ENCODE measurements around the gene MTCL1. TPM values are rescaled to one million over a fixed set of nuclear protein-coding genes. Genes with fewer than 3 reads are reported as not detected.

MTCL1 gene
- total RNA-seq, 4 donors from 2014 or later, result 12.3 to 35.9 (median 26.1) TPM

DNA sequence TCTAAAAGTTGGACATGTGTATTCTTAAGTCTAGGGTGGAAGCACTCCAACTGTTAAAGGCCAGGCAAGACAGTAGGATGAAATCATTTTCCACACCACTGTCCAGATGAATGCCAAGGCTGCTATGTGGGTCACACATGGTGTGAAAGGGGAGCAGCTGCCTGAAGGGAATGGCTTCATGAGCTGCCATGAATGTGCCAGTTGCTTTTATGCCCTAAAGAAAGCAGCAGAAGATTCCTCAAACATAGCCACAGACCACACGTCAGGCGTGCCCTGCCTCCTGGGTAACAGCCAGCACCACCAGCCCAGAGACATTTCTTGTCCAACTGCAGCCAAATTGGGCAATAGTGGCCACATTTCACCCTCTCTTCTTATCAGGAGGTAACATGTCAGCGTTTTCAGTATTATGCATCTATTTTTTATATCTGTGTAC, 130.2 kb downstream of the MTCL1 start:
- no peak for DNase-seq
- Histone ChIP-seq H3K36me3 (no peaks in the 10 kb centered on the region), H3K4me1 (peaks cover 0 to 5% (median 2%) of the 10 kb centered on the region in 4 donors), H3K27ac (peak overlapping the region in 3 of 4 donors; percentile 33 to 56 (median 52)), H3K9me3 (no peaks in the 10 kb centered on the region), H3K27me3 (no peaks in the 10 kb centered on the region), H3K4me3 (no peak overlapping the region)
- intact Hi-C loops (cut with DNase I; ENCODE audit: low total_unique reads) (no loop called here), in situ Hi-C loops (cut with MboI; ENCODE audit: low pct_ligation_motif_present in 1 of 4, low pct_unique_long_range_greater_than_20kb in 1 of 4, low sequenced_read_pairs in 3 of 4) (no loop called here)
- TF ChIP-seq POLR2AphosphoS5 (IDR thresholded peaks at IDR 0.05) (peak in 2 of 3 donors; percentile 59 to 78), EP300 (IDR thresholded peaks at IDR 0.05; ENCODE audit: low read depth) (no peak)
- WGBS, 2 donors (ENCODE audit: low coverage in 1 of 2), result 50 to 74% methylated on average over 1 to 3 of the region's 3 CpGs

DNA sequence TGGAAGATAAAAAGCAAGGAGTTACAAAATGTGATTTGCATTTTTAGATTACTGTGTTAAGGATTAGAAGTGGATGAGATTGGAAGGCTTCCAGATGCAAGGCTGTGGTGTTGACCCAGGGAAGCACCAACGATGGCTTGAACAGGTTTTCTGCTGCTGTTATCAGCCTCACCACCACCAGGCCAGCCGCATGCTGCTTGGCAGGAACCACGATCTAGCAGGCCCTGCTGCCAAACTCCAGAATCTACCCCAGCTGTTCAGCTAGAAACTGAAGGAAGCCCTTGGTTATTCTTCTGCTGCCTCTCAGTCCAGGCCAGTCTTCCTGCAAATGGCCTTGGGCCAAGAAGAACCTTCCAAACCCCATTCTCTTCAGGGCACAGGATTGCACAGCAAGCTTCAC, 133.9 kb downstream of the MTCL1 start:
- intact Hi-C loops (cut with DNase I; ENCODE audit: low total_unique reads), result no loop called here
- DNase-seq, result no peak
- TF ChIP-seq, protein P1, sequence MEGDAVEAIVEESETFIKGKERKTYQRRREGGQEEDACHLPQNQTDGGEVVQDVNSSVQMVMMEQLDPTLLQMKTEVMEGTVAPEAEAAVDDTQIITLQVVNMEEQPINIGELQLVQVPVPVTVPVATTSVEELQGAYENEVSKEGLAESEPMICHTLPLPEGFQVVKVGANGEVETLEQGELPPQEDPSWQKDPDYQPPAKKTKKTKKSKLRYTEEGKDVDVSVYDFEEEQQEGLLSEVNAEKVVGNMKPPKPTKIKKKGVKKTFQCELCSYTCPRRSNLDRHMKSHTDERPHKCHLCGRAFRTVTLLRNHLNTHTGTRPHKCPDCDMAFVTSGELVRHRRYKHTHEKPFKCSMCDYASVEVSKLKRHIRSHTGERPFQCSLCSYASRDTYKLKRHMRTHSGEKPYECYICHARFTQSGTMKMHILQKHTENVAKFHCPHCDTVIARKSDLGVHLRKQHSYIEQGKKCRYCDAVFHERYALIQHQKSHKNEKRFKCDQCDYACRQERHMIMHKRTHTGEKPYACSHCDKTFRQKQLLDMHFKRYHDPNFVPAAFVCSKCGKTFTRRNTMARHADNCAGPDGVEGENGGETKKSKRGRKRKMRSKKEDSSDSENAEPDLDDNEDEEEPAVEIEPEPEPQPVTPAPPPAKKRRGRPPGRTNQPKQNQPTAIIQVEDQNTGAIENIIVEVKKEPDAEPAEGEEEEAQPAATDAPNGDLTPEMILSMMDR (IDR thresholded peaks at IDR 0.05), result no peak
- H3K36me3 ChIP-seq, result no peaks in the 10 kb centered on the region
- no peak overlapping the region for H3K4me3 ChIP-seq
- H3K27ac ChIP-seq, result peak overlapping the region in 2 of 4 donors; percentile 17 to 20
- 54% methylated on average over 3 of the region's 3 CpGs; no CpG with 5 or more reads in 1 of the 2 donors for WGBS, 2 donors (ENCODE audit: low coverage in 1 of 2)
- in situ Hi-C loops (cut with MboI; ENCODE audit: low pct_ligation_motif_present in 1 of 4, low pct_unique_long_range_greater_than_20kb in 1 of 4, low sequenced_read_pairs in 3 of 4), result no loop called here
- H3K27me3 ChIP-seq, result no peaks in the 10 kb centered on the region
- H3K4me1 ChIP-seq, result peaks cover 0 to 5% (median 2%) of the 10 kb centered on the region in 4 donors
- H3K9me3 ChIP-seq, result no peaks in the 10 kb centered on the region

DNA sequence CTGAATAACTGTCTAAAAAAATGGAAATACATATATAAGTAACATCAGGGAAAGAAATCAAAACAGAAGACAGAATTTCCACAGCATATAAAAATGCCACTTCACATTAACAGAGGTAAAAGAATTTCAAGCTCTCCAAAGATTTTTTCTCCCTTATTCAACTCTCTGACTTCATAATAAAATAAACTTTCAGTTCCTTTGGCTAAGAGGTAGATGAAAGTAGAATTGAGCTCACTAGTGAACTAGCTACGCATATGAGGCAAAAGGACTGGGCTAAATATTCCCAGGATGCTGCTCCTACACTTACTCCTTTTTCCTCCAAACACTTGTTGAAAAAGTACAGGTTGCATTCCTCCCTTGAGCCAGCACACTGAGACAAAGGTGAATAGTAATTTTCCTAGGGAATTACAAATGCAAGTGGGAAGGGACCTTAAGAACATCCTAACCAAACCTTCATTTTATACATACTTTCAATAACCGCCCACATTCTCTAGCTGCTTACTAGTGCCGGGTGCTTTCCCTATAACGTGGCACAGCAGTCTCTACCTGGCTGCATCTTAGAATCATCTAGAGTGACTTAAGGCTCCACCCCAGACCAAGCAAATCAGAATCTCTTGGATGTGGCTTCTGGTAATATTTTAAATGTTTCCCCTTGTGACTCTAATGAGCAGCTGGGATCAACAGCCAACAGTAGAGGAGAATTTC, 136.6 kb downstream of the MTCL1 start:
- no peaks in the 10 kb centered on the region for H3K9me3 ChIP-seq
- intact Hi-C loops (cut with DNase I; ENCODE audit: low total_unique reads) (no loop called here), in situ Hi-C loops (cut with MboI; ENCODE audit: low pct_ligation_motif_present in 1 of 4, low pct_unique_long_range_greater_than_20kb in 1 of 4, low sequenced_read_pairs in 3 of 4) (no loop called here)
- no peak for DNase-seq
- no peak overlapping the region for H3K4me3 ChIP-seq
- no peaks in the 10 kb centered on the region for H3K36me3 ChIP-seq
- 70 to 77% methylated on average over 3 to 4 of the region's 4 CpGs for WGBS, 2 donors (ENCODE audit: low coverage in 1 of 2)
- H3K27ac ChIP-seq, result no peak overlapping the region
- H3K4me1 ChIP-seq, result no peaks in the 10 kb centered on the region
- H3K27me3 ChIP-seq, result no peaks in the 10 kb centered on the region
- TF ChIP-seq, protein P1 (IDR thresholded peaks at IDR 0.05), result no peak
- no peak for TF ChIP-seq EP300 (IDR thresholded peaks at IDR 0.05; ENCODE audit: low read depth)
- no peak for TF ChIP-seq POLR2A (IDR thresholded peaks at IDR 0.05)
- no peak for TF ChIP-seq POLR2AphosphoS5 (IDR thresholded peaks at IDR 0.05)

DNA sequence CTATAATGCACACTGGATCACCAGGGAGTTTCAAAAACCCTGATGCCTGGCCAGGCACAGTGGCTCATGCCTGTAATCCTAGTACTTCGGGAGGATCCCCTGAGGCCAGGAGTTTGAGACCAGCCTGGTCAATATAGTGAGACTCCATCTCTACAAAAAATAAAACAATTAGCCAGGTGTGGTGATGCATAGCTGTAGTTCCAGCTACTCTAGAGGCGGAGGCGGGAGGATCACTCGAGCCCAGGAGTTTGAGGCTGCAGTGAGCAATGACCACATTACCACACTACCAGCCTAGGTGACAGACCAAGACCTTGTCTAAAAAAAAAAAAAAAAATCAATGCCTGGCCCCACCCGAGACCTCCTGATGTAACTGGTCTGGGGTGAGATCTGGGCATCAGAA, 137.2 kb downstream of the MTCL1 start:
- Histone ChIP-seq H3K27ac (no peak overlapping the region), H3K4me3 (no peak overlapping the region), H3K27me3 (no peaks in the 10 kb centered on the region), H3K9me3 (no peaks in the 10 kb centered on the region), H3K4me1 (no peaks in the 10 kb centered on the region), H3K36me3 (no peaks in the 10 kb centered on the region)
- DNase-seq, result no peak
- WGBS, 2 donors (ENCODE audit: low coverage in 1 of 2), result 82 to 100% methylated on average over 3 to 5 of the region's 5 CpGs
- TF ChIP-seq POLR2A (IDR thresholded peaks at IDR 0.05) (no peak), POLR2AphosphoS5 (IDR thresholded peaks at IDR 0.05) (no peak), EP300 (IDR thresholded peaks at IDR 0.05; ENCODE audit: low read depth) (no peak)
- TF ChIP-seq, protein P1 (IDR thresholded peaks at IDR 0.05), result no peak
- intact Hi-C loops (cut with DNase I; ENCODE audit: low total_unique reads) (no loop called here), in situ Hi-C loops (cut with MboI; ENCODE audit: low pct_ligation_motif_present in 1 of 4, low pct_unique_long_range_greater_than_20kb in 1 of 4, low sequenced_read_pairs in 3 of 4) (no loop called here)

DNA sequence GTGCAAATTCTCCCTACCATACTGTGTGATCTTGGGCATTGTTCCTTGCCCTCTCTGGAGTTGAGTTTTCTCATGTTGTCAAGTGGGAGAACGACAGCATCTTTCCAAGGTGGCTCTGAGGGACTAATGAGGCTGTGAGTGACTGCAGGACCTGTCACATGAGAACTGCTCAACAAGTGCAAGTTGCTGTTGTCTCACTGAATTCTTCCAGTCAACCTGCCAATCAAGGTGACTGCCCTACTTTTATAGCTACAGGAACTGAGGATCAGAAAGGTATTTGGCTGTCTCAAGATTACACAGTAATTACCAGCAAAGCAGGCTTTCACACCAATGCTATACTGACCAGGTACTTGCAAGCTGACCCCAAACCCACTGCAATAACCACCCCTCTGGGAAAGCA, 137.6 kb downstream of the MTCL1 start:
- no peaks in the 10 kb centered on the region for H3K27me3 ChIP-seq
- no peak for TF ChIP-seq POLR2A (IDR thresholded peaks at IDR 0.05)
- TF ChIP-seq, protein P1 (IDR thresholded peaks at IDR 0.05), result no peak
- no peak for TF ChIP-seq POLR2AphosphoS5 (IDR thresholded peaks at IDR 0.05)
- no peak for TF ChIP-seq EP300 (IDR thresholded peaks at IDR 0.05; ENCODE audit: low read depth)
- no peak overlapping the region for H3K4me3 ChIP-seq
- in situ Hi-C loops (cut with MboI; ENCODE audit: low pct_ligation_motif_present in 1 of 4, low pct_unique_long_range_greater_than_20kb in 1 of 4, low sequenced_read_pairs in 3 of 4), result no loop called here
- no peaks in the 10 kb centered on the region for H3K4me1 ChIP-seq
- H3K9me3 ChIP-seq, result no peaks in the 10 kb centered on the region
- WGBS, 2 donors (ENCODE audit: low coverage in 1 of 2), result 50% methylated on average over 1 of the region's 1 CpG; no CpG with 5 or more reads in 1 of the 2 donors
- no peaks in the 10 kb centered on the region for H3K36me3 ChIP-seq
- DNase-seq, result no peak
- no peak overlapping the region for H3K27ac ChIP-seq
- intact Hi-C loops (cut with DNase I; ENCODE audit: low total_unique reads), result no loop called here
